GM20000 (cell line): ENCODE measurements around the gene CHD9.
A peak's percentile ranks its signal among the peaks of the same experiment; 100 is the strongest.

Experiments used
- DNase-seq: peaks from one replicate; pipeline ENCODE4 v3.0.0; 2012; ENCODE audit warnings: low spot score
- CTCF ChIP-seq: IDR thresholded peaks from 2 replicates; pipeline ENCODE4 v1.5.1; 2012; ENCODE audit warnings: mild to moderate bottlenecking, control low read depth; ENCODE audit errors: extremely low read depth, missing control alignments

CHD9 gene

GRCh38 chr16:53130159-53131049 lies 75.6 kb downstream of the CHD9 start:
- DNase-seq, result peak; percentile 99
- peak; percentile 80 for TF ChIP-seq CTCF

GRCh38 chr16:53131050-53131362 lies 76.2 kb downstream of the CHD9 start:
- DNase-seq, result no peak
- TF ChIP-seq CTCF, result no peak

GRCh38 chr16:53131363-53132071 lies 76.7 kb downstream of the CHD9 start:
- no peak for TF ChIP-seq CTCF
- peak; percentile 80 for DNase-seq

- no peak for TF ChIP-seq CTCF
- DNase-seq, result no peak
These were observed 77.6 kb downstream of the CHD9 start for GRCh38 chr16:53132406-53132805.

- no peak for DNase-seq
- no peak for TF ChIP-seq CTCF
These were observed 80.5 kb downstream of the CHD9 start for GRCh38 chr16:53135329-53135728.

- no peak for TF ChIP-seq CTCF
- DNase-seq, result no peak
These were observed 88.2 kb downstream of the CHD9 start for GRCh38 chr16:53142823-53143568.
